ENCODE data around the gene VAMP2.

GRCh38 chr17:8109661-8110455 is 52.9 kb downstream of the VAMP2 start:
- TF ChIP-seq SMC3 (IDR thresholded peaks at IDR 0.05; ENCODE audit: borderline replicate concordance, low read length) (peak; percentile 87), CEBPZ (IDR thresholded peaks at IDR 0.05; ENCODE audit: low read depth, low read length) (no peak), CEBPB (IDR thresholded peaks at IDR 0.05; ENCODE audit: borderline replicate concordance in 1 of 2, low read depth in 2 of 2, low read length in 2 of 2) (no peak), ATF7 (IDR thresholded peaks at IDR 0.05; ENCODE audit: low read depth) (no peak), EP300 (IDR thresholded peaks at IDR 0.05; ENCODE audit: borderline replicate concordance in 1 of 2, control insufficient read depth in 1 of 2, low read depth in 2 of 2, low read length in 2 of 2) (no peak), CTCF (IDR thresholded peaks at IDR 0.05 in 2 of 3, conservative IDR thresholded peaks at IDR 0.05 in 1 of 3; ENCODE audit: control insufficient read depth in 2 of 3, extremely low read depth in 1 of 3, insufficient read depth in 1 of 3, low read depth in 3 of 3, low read length in 3 of 3) (peak; percentile 85 to 97 (median 94))

All from GM12878 (cell line).